ENCODE data around the gene GSTM5. TPM values are rescaled to one million over a fixed set of nuclear protein-coding genes. Genes with fewer than 3 reads are reported as not detected.
"Not testable (repeated sequence)": the region's sequence is repeated elsewhere in the genome, so short reads cannot be mapped to it uniquely, and the experiment has no call there.

The GSTM5 gene
- total RNA-seq, 3 donors from 2014 or later: 0.05 TPM; not detected in 2

DNA sequence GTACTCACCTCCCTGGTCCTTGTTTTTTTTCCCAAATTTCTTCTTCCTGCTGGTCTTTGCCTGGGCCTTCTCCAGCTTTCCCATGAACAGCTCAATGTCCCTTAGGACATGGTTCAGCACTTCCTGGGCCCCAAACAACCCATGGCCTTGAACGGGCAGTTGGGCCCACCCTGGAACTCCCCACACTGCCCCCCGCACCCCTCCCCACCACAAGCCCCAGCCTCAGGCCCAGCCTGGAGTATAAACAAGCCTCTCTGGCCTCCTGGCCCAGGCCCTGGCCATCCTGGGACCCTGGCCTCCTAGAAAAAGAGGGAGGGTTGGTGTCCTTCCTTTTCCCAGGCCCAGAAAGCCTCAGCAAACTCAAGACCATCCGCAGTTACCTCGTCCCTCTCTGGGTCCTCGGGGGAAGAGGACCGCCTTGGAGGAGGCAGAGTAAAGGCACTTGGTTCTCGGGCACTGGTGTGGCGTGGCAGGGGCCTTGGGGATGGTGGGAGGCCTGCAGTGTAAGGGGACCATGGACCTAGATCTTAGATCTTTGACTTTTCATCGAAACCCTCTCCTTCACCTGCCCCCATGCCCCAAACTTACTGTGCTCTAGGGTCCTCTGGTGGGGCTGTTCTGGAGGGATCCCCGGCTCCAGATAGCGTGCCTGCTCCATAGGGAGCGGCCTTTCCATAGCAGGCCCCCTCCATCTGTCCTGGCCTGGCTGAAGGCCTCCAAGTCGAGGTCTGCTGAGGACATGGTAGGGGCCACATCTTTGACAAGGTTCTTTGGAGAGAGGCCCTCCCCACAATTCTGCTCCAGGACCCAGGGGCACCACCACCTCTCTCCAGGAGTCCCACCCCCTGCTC, 46.1 kb downstream of the GSTM5 start:
- no peak overlapping the region for H3K4me3 Mint-ChIP-seq
- ATAC-seq (peak in 1 of 2 donors; percentile 10), DNase-seq (no peak)
- H3K9me3 Mint-ChIP-seq: no peaks in the 10 kb centered on the region
- H3K36me3 Mint-ChIP-seq (ENCODE audit: insufficient read depth): no peaks in the 10 kb centered on the region
- H3K27me3 Mint-ChIP-seq (ENCODE audit: low read depth): no peaks in the 10 kb centered on the region
- H3K4me1 Mint-ChIP-seq (ENCODE audit: low read depth): no peaks in the 10 kb centered on the region

GRCh38 chr1:109759513-109760334, 47.7 kb downstream of the GSTM5 start:
- ATAC-seq: peak in 1 of 2 donors; percentile 14
- Mint-ChIP-seq H3K4me3 (no peak overlapping the region), H3K9me3 (no peaks in the 10 kb centered on the region), H3K36me3 (ENCODE audit: insufficient read depth) (no peaks in the 10 kb centered on the region), H3K4me1 (ENCODE audit: low read depth) (no peaks in the 10 kb centered on the region), H3K27me3 (ENCODE audit: low read depth) (no peaks in the 10 kb centered on the region)
- DNase-seq: no peak

DNA sequence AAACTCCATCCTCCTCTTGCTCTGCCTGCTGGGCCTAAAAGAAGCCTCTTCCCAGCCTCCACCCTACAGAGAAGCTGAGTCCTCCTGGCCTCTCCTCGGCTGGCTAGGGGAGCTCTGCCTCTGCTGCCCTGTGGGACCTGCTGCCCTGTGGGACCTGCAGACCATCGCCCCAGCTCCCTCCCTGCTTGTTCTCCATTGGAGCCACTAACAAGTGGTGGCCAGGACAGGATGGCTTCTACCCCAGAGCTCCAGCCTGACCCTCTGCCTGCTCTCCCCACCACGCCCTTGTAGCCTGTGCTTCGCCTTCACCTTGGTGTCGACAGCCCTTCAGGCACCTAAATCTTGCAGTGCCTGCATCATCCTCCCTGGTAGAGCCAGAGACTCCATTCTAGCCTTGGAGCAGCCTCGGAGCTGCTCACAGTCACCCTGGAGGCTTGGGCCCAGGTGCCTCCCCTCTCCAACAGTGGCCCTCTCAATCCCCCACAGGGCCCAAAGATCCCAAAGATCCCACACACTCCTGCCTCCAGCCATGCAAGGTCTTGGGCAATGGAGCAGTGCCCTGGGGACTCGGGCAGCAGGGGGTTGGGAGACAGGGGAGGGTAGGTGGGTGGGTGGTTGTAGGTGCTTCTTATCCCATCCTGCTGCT, 48.7 kb downstream of the GSTM5 start:
- H3K27me3 Mint-ChIP-seq (ENCODE audit: low read depth): no peaks in the 10 kb centered on the region
- no peaks in the 10 kb centered on the region for H3K36me3 Mint-ChIP-seq (ENCODE audit: insufficient read depth)
- no peaks in the 10 kb centered on the region for H3K9me3 Mint-ChIP-seq
- H3K4me1 Mint-ChIP-seq (ENCODE audit: low read depth): no peaks in the 10 kb centered on the region
- DNase-seq (no peak), ATAC-seq (no peak)
- no peak overlapping the region for H3K4me3 Mint-ChIP-seq

DNA sequence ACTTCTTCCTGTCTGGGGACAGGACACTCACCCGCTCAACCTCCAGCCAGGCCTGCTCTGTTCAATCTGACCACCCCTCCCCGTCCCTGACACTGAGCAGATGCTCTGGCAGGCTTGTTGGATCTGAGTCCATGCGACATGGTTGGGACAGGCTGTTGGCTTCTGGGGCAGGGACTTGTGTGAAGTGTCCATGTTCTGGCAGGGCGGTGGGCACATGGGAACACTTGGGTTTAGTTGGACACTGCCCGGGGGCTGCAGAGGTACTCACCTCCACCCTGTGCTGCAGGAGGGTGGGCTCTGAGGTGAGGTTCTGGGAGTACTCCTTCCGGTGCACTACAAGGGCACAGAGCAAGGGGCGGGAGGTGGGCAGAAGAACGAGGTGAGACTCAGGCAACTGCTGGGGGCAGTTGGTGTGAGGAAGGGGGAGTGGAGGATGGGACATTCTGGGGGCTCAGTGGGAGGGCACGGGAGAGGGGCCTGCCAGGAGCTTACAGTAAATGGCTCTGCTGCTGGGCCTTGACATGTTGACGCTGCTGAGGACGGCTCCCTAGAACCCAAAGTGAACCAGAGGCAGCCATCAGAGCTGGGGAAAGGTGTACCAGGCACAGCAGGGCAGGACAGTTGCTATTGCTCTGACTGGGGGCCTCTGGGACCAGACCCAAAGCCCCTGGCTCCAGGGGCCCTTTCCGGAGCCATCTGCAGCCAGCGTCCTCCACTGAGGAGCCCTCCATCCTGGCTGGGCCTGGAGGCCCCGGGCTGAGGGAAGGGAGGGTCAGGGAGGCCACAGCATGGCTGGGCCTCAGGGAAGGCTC, 49.4 kb downstream of the GSTM5 start:
- DNase-seq: no peak
- H3K9me3 Mint-ChIP-seq: no peaks in the 10 kb centered on the region
- no peaks in the 10 kb centered on the region for H3K4me1 Mint-ChIP-seq (ENCODE audit: low read depth)
- no peaks in the 10 kb centered on the region for H3K36me3 Mint-ChIP-seq (ENCODE audit: insufficient read depth)
- no peaks in the 10 kb centered on the region for H3K27me3 Mint-ChIP-seq (ENCODE audit: low read depth)
- H3K4me3 Mint-ChIP-seq: no peak overlapping the region
- no peak for ATAC-seq

DNA sequence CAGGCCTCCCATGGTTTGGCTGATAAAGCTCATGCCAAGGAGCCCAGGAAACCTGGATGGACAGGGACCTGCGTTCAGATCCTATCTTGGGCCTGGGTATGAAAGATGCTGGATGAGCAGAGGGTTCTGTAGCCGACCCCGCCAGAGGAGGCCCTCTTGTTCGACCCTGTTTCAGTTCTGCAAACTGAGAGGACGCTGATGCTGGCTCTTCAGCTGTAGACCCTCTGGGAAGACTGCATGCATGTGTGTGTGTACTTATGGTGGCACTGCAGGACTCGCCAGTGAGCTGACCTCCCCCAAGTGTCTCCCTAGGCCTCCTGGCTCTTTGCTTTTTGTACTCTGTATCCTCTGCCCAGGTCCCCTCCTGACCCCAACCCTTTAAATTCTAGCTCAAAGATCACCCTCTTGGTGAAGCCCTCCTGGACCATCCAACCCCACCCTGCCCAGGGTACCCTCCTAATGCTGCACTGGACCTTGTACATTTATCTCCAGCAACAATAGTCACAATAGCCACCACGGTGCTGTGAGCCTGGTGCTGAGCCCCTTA, 50.1 kb downstream of the GSTM5 start:
- Mint-ChIP-seq H3K4me1 (ENCODE audit: low read depth) (no peaks in the 10 kb centered on the region), H3K9me3 (no peaks in the 10 kb centered on the region), H3K36me3 (ENCODE audit: insufficient read depth) (no peaks in the 10 kb centered on the region), H3K4me3 (no peak overlapping the region), H3K27me3 (ENCODE audit: low read depth) (no peaks in the 10 kb centered on the region)
- ATAC-seq: no peak
- DNase-seq: no peak

GRCh38 chr1:109762821-109763645, 51.0 kb downstream of the GSTM5 start:
- no peaks in the 10 kb centered on the region for H3K9me3 Mint-ChIP-seq
- no peak for DNase-seq
- no peaks in the 10 kb centered on the region for H3K36me3 Mint-ChIP-seq (ENCODE audit: insufficient read depth)
- no peaks in the 10 kb centered on the region for H3K4me1 Mint-ChIP-seq (ENCODE audit: low read depth)
- no peak for ATAC-seq
- H3K4me3 Mint-ChIP-seq: no peak overlapping the region
- H3K27me3 Mint-ChIP-seq (ENCODE audit: low read depth): no peaks in the 10 kb centered on the region

GRCh38 chr1:109763646-109764415, 51.8 kb downstream of the GSTM5 start, which contains the start of gene EPS8L3:
Gene EPS8L3 (minus strand): TSS chr1:109763923. CDS start chr1:109761749, 2,174 bp downstream.
- no peaks in the 10 kb centered on the region for H3K27me3 Mint-ChIP-seq (ENCODE audit: low read depth)
- H3K4me3 Mint-ChIP-seq: no peak within 1 kb of the TSS
- no peaks in the 10 kb centered on the region for H3K9me3 Mint-ChIP-seq
- no peaks in the 10 kb centered on the region for H3K36me3 Mint-ChIP-seq (ENCODE audit: insufficient read depth)
- no peak for ATAC-seq
- H3K4me1 Mint-ChIP-seq (ENCODE audit: low read depth): no peaks in the 10 kb centered on the region
- no peak for DNase-seq

DNA sequence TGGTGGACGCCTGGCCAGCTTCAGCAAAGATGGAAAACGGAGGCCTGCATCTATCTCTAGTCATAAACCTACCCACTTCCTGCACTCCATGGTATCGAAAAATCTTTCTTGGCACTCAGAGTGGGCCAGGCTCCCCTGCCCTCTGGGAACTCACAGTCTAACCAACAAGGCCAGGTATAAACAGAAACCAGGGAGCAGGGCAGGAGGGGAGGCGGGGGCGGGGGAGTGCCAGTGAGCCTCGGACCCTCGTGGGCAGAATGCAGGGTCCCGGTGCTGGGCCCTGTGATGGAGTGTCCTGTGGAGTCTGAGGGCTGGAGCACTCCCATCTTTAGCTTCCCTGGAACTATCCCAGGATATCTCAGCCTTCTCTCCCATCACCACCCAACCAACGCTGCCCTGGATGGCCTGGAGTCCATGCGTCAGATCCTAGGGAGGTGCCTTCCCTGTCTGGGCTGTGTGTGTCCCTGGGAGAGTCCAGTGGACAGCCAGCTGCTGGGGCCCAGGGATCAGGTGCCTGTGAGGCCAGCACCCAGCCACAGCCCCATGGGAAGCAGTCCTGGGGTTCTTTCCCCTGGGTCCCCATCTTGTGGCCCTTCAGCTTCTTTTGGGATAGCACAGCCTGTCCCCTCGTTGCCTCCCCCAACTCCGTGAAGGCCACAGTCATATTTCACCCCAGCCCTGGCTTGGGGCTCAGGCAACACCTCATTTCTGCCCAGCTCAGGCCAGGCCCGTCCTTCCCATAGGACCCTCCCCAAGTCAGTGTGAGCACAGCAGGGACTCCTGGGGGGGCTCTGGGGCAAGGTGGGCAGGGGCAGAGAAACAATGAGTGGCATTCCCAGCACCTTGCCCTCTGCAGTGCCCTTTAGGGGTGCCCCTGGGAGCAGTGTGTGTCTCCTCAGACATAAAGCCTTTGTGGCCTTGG, 52.8 kb downstream of the GSTM5 start:
- no peaks in the 10 kb centered on the region for H3K36me3 Mint-ChIP-seq (ENCODE audit: insufficient read depth)
- H3K9me3 Mint-ChIP-seq: no peaks in the 10 kb centered on the region
- no peak overlapping the region for H3K4me3 Mint-ChIP-seq
- ATAC-seq (no peak), DNase-seq (no peak)
- no peaks in the 10 kb centered on the region for H3K4me1 Mint-ChIP-seq (ENCODE audit: low read depth)
- H3K27me3 Mint-ChIP-seq (ENCODE audit: low read depth): no peaks in the 10 kb centered on the region

DNA sequence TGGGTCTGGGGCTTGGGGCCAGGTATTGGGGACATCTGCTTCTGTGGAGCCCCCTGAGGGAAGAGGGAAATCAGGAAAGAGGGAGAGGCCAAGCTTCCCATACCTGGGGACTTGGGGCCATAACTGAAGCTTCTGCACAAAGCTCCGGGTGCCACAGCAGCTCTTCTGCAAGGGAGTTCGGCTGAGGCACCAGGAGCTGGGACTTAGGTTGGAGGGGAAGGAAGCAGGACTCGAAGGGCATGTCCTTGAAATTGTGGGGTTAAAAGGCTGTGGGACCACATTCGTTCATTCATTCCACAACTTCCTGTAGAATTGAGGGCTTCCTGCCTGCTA, 53.4 kb downstream of the GSTM5 start:
- ATAC-seq: no peak
- H3K4me1 Mint-ChIP-seq (ENCODE audit: low read depth): no peaks in the 10 kb centered on the region
- no peak overlapping the region for H3K4me3 Mint-ChIP-seq
- H3K27me3 Mint-ChIP-seq (ENCODE audit: low read depth): no peaks in the 10 kb centered on the region
- no peak for DNase-seq
- H3K9me3 Mint-ChIP-seq: no peaks in the 10 kb centered on the region
- no peaks in the 10 kb centered on the region for H3K36me3 Mint-ChIP-seq (ENCODE audit: insufficient read depth)

DNA sequence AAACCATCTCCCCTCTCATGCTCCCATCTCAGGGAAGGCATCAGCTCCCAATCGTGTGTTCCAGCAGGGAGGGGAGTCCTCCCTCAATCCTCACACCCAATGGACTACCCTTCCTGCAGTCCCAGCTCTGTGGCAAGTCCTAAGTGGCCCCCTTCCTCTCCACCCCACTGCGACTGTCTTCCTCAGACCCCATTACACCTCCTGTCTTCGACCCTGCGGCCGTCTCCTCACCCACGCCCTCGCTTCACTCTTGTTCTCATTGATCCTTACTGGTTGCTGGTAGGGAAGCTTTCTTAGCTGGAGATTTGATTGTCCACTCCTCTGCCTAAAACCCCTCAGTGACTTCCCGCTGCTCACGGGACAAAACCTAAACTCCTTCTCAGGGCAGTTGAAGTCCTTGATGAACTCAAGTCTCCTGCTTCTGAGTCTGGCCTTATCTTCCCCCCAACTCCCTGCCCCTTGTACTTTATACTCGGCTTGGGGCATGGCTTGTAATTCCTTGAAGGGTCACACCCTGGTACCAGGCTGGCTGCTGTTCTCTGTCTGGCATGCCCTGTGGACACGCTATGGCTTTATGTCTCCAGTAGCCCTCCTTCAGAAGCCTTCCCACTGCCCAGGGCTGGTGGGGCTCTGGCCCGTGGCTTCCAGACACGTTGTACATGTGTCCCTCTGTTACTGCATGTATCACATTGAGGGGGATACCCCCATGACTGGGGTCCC, 54.0 kb downstream of the GSTM5 start:
- Mint-ChIP-seq H3K36me3 (ENCODE audit: insufficient read depth) (no peaks in the 10 kb centered on the region), H3K4me1 (ENCODE audit: low read depth) (no peaks in the 10 kb centered on the region), H3K4me3 (no peak overlapping the region), H3K27me3 (ENCODE audit: low read depth) (no peaks in the 10 kb centered on the region), H3K9me3 (no peaks in the 10 kb centered on the region)
- ATAC-seq (no peak), DNase-seq (no peak)

DNA sequence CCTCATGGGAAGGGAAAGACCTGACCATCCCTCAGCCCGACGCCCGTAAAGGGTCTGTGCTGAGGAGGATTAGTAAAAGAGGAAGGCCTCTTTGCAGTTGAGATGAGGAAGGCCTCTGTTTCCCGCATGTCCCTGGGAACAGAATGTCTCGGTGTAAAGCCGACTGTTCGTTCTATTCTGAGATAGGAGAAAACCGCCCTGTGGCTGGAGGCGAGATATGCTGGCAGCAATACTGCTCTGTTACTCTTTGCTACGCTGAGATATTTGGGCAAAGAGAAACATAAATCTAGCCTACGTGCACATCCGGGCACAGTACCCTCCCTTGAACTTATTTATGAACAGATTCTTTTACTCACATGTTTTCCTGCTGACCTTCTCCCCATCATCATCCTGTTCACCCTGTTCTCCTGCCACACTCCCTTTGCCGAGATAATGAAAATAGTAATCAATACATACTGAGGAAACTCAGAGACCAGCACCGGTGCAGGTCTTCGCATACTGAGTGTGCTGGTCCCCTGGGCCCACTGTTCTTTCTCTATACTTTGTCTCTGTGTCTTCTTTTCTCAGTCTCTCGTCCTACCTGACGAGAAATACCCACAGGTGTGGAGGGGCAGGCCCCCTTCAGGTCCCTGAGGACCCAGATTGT, 55.1 kb downstream of the GSTM5 start:
- DNase-seq; H3K27me3 Mint-ChIP-seq (ENCODE audit: low read depth); H3K4me3 Mint-ChIP-seq; H3K4me1 Mint-ChIP-seq (ENCODE audit: low read depth); H3K9me3 Mint-ChIP-seq; ATAC-seq; H3K36me3 Mint-ChIP-seq (ENCODE audit: insufficient read depth): not testable (repeated sequence)
